ENCODE measurements around the gene PIEZO2.

PIEZO2 gene

GRCh38 chr18:11104307-11104706, 45.1 kb downstream of the PIEZO2 start:
- H3K9ac ChIP-seq (ENCODE audit: low read length), result no peak overlapping the region
- H3K9me3 ChIP-seq (ENCODE audit: control insufficient read depth, low read length), result no peaks in the 10 kb centered on the region
- no peak overlapping the region for H3K4me3 ChIP-seq (ENCODE audit: low read length)
- no peaks in the 10 kb centered on the region for H3K36me3 ChIP-seq (ENCODE audit: control insufficient read depth, insufficient read depth, low read length)
- no peaks in the 10 kb centered on the region for H3K27me3 ChIP-seq (ENCODE audit: control insufficient read depth, insufficient read depth, low read length)
- no peaks in the 10 kb centered on the region for H3K4me1 ChIP-seq (ENCODE audit: control insufficient read depth, insufficient read depth, low read length)

- Histone ChIP-seq H3K4me3 (ENCODE audit: low read length) (no peak overlapping the region), H3K27me3 (ENCODE audit: control insufficient read depth, insufficient read depth, low read length) (no peaks in the 10 kb centered on the region), H3K9ac (ENCODE audit: low read length) (no peak overlapping the region), H3K4me1 (ENCODE audit: control insufficient read depth, insufficient read depth, low read length) (no peaks in the 10 kb centered on the region), H3K9me3 (ENCODE audit: control insufficient read depth, low read length) (no peaks in the 10 kb centered on the region), H3K36me3 (ENCODE audit: control insufficient read depth, insufficient read depth, low read length) (no peaks in the 10 kb centered on the region)
Observed at GRCh38 chr18:11096839-11097750, 52.3 kb downstream of the PIEZO2 start.

- H3K4me3 ChIP-seq (ENCODE audit: low read length), result no peak overlapping the region
- H3K27me3 ChIP-seq (ENCODE audit: control insufficient read depth, insufficient read depth, low read length), result no peaks in the 10 kb centered on the region
- H3K9ac ChIP-seq (ENCODE audit: low read length), result no peak overlapping the region
- no peaks in the 10 kb centered on the region for H3K36me3 ChIP-seq (ENCODE audit: control insufficient read depth, insufficient read depth, low read length)
- no peaks in the 10 kb centered on the region for H3K4me1 ChIP-seq (ENCODE audit: control insufficient read depth, insufficient read depth, low read length)
- no peaks in the 10 kb centered on the region for H3K9me3 ChIP-seq (ENCODE audit: control insufficient read depth, low read length)
Observed at GRCh38 chr18:11096411-11096810, 53.0 kb downstream of the PIEZO2 start.

GRCh38 chr18:11095674-11096293, 53.6 kb downstream of the PIEZO2 start:
- no peak overlapping the region for H3K4me3 ChIP-seq (ENCODE audit: low read length)
- H3K4me1 ChIP-seq (ENCODE audit: control insufficient read depth, insufficient read depth, low read length), result no peaks in the 10 kb centered on the region
- H3K27me3 ChIP-seq (ENCODE audit: control insufficient read depth, insufficient read depth, low read length), result no peaks in the 10 kb centered on the region
- no peak overlapping the region for H3K9ac ChIP-seq (ENCODE audit: low read length)
- H3K36me3 ChIP-seq (ENCODE audit: control insufficient read depth, insufficient read depth, low read length), result no peaks in the 10 kb centered on the region
- H3K9me3 ChIP-seq (ENCODE audit: control insufficient read depth, low read length), result no peaks in the 10 kb centered on the region

- no peaks in the 10 kb centered on the region for H3K9me3 ChIP-seq (ENCODE audit: control insufficient read depth, low read length)
- no peak overlapping the region for H3K4me3 ChIP-seq (ENCODE audit: low read length)
- H3K27me3 ChIP-seq (ENCODE audit: control insufficient read depth, insufficient read depth, low read length), result no peaks in the 10 kb centered on the region
- no peaks in the 10 kb centered on the region for H3K36me3 ChIP-seq (ENCODE audit: control insufficient read depth, insufficient read depth, low read length)
- no peak overlapping the region for H3K9ac ChIP-seq (ENCODE audit: low read length)
- no peaks in the 10 kb centered on the region for H3K4me1 ChIP-seq (ENCODE audit: control insufficient read depth, insufficient read depth, low read length)
Observed at GRCh38 chr18:11095211-11095610, 54.2 kb downstream of the PIEZO2 start.

GRCh38 chr18:11091746-11092145, 57.6 kb downstream of the PIEZO2 start:
- Histone ChIP-seq H3K4me1 (ENCODE audit: control insufficient read depth, insufficient read depth, low read length) (no peaks in the 10 kb centered on the region), H3K9ac (ENCODE audit: low read length) (no peak overlapping the region)

GRCh38 chr18:11089931-11090715, 59.2 kb downstream of the PIEZO2 start:
- Histone ChIP-seq H3K27me3 (ENCODE audit: control insufficient read depth, insufficient read depth, low read length) (peaks cover 4% of the 10 kb centered on the region), H3K4me1 (ENCODE audit: control insufficient read depth, insufficient read depth, low read length) (no peaks in the 10 kb centered on the region), H3K36me3 (ENCODE audit: control insufficient read depth, insufficient read depth, low read length) (no peaks in the 10 kb centered on the region), H3K9me3 (ENCODE audit: control insufficient read depth, low read length) (no peaks in the 10 kb centered on the region), H3K9ac (ENCODE audit: low read length) (no peak overlapping the region), H3K4me3 (ENCODE audit: low read length) (no peak overlapping the region)

More at GRCh38 chr18:11091746-11092145, 57.6 kb downstream of the PIEZO2 start:
- no peaks in the 10 kb centered on the region for H3K9me3 ChIP-seq (ENCODE audit: control insufficient read depth, low read length)
- no peaks in the 10 kb centered on the region for H3K36me3 ChIP-seq (ENCODE audit: control insufficient read depth, insufficient read depth, low read length)
- peaks cover 4% of the 10 kb centered on the region for H3K27me3 ChIP-seq (ENCODE audit: control insufficient read depth, insufficient read depth, low read length)
- H3K4me3 ChIP-seq (ENCODE audit: low read length), result no peak overlapping the region

GRCh38 chr18:11081009-11081532, 68.3 kb downstream of the PIEZO2 start:
- Histone ChIP-seq H3K27me3 (ENCODE audit: control insufficient read depth, insufficient read depth, low read length) (no peaks in the 10 kb centered on the region), H3K9me3 (ENCODE audit: control insufficient read depth, low read length) (no peaks in the 10 kb centered on the region), H3K9ac (ENCODE audit: low read length) (no peak overlapping the region), H3K36me3 (ENCODE audit: control insufficient read depth, insufficient read depth, low read length) (no peaks in the 10 kb centered on the region), H3K4me1 (ENCODE audit: control insufficient read depth, insufficient read depth, low read length) (no peaks in the 10 kb centered on the region), H3K4me3 (ENCODE audit: low read length) (no peak overlapping the region)

GRCh38 chr18:11078491-11078890, 70.9 kb downstream of the PIEZO2 start:
- Histone ChIP-seq H3K36me3 (ENCODE audit: control insufficient read depth, insufficient read depth, low read length) (no peaks in the 10 kb centered on the region), H3K9ac (ENCODE audit: low read length) (no peak overlapping the region), H3K4me3 (ENCODE audit: low read length) (no peak overlapping the region), H3K27me3 (ENCODE audit: control insufficient read depth, insufficient read depth, low read length) (no peaks in the 10 kb centered on the region), H3K9me3 (ENCODE audit: control insufficient read depth, low read length) (no peaks in the 10 kb centered on the region), H3K4me1 (ENCODE audit: control insufficient read depth, insufficient read depth, low read length) (no peaks in the 10 kb centered on the region)

- Histone ChIP-seq H3K27me3 (ENCODE audit: control insufficient read depth, insufficient read depth, low read length) (no peaks in the 10 kb centered on the region), H3K36me3 (ENCODE audit: control insufficient read depth, insufficient read depth, low read length) (no peaks in the 10 kb centered on the region), H3K9ac (ENCODE audit: low read length) (no peak overlapping the region), H3K9me3 (ENCODE audit: control insufficient read depth, low read length) (no peaks in the 10 kb centered on the region), H3K4me3 (ENCODE audit: low read length) (no peak overlapping the region), H3K4me1 (ENCODE audit: control insufficient read depth, insufficient read depth, low read length) (no peaks in the 10 kb centered on the region)
Observed at GRCh38 chr18:11077548-11078187, 71.7 kb downstream of the PIEZO2 start.

- Histone ChIP-seq H3K36me3 (ENCODE audit: control insufficient read depth, insufficient read depth, low read length) (no peaks in the 10 kb centered on the region), H3K9me3 (ENCODE audit: control insufficient read depth, low read length) (no peaks in the 10 kb centered on the region), H3K27me3 (ENCODE audit: control insufficient read depth, insufficient read depth, low read length) (no peaks in the 10 kb centered on the region), H3K4me3 (ENCODE audit: low read length) (no peak overlapping the region), H3K4me1 (ENCODE audit: control insufficient read depth, insufficient read depth, low read length) (no peaks in the 10 kb centered on the region), H3K9ac (ENCODE audit: low read length) (no peak overlapping the region)
Observed at GRCh38 chr18:11074889-11075288, 74.5 kb downstream of the PIEZO2 start.
